Measurements from ENCODE around the gene ZNF467. TPM values are rescaled to one million over a fixed set of nuclear protein-coding genes. Genes with fewer than 3 reads are reported as not detected.

The ZNF467 gene
- total RNA-seq, 1 donor from 2014 or later = not detected

- TF ChIP-seq, protein P1, sequence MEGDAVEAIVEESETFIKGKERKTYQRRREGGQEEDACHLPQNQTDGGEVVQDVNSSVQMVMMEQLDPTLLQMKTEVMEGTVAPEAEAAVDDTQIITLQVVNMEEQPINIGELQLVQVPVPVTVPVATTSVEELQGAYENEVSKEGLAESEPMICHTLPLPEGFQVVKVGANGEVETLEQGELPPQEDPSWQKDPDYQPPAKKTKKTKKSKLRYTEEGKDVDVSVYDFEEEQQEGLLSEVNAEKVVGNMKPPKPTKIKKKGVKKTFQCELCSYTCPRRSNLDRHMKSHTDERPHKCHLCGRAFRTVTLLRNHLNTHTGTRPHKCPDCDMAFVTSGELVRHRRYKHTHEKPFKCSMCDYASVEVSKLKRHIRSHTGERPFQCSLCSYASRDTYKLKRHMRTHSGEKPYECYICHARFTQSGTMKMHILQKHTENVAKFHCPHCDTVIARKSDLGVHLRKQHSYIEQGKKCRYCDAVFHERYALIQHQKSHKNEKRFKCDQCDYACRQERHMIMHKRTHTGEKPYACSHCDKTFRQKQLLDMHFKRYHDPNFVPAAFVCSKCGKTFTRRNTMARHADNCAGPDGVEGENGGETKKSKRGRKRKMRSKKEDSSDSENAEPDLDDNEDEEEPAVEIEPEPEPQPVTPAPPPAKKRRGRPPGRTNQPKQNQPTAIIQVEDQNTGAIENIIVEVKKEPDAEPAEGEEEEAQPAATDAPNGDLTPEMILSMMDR (IDR thresholded peaks at IDR 0.05; ENCODE audit: insufficient read depth, low read length, poor library complexity, severe bottlenecking) = peak; percentile 67
- Histone ChIP-seq H3K4me3 (ENCODE audit: low read depth, low read length) (no peak overlapping the region), H3K36me3 (ENCODE audit: control insufficient read depth, insufficient read depth, low read length) (no peaks in the 10 kb centered on the region), H3K27me3 (ENCODE audit: control insufficient read depth, insufficient read depth, low read length) (peaks cover 3% of the 10 kb centered on the region)
- DNase-seq (ENCODE audit: low read depth) = no peak
Measured at GRCh38 chr7:149753375-149754233, 19.8 kb downstream of the ZNF467 start.

- no peak for DNase-seq (ENCODE audit: low read depth)
- TF ChIP-seq, protein P1 (IDR thresholded peaks at IDR 0.05; ENCODE audit: insufficient read depth, low read length, poor library complexity, severe bottlenecking) = no peak
- H3K27me3 ChIP-seq (ENCODE audit: control insufficient read depth, insufficient read depth, low read length) = peaks cover 3% of the 10 kb centered on the region
- no peaks in the 10 kb centered on the region for H3K36me3 ChIP-seq (ENCODE audit: control insufficient read depth, insufficient read depth, low read length)
- no peak overlapping the region for H3K4me3 ChIP-seq (ENCODE audit: low read depth, low read length)
Measured at GRCh38 chr7:149752646-149753045, 20.7 kb downstream of the ZNF467 start.

GRCh38 chr7:149751043-149751775 is 22.2 kb downstream of the ZNF467 start:
- Histone ChIP-seq H3K4me3 (ENCODE audit: low read depth, low read length) (no peak overlapping the region), H3K36me3 (ENCODE audit: control insufficient read depth, insufficient read depth, low read length) (no peaks in the 10 kb centered on the region), H3K27me3 (ENCODE audit: control insufficient read depth, insufficient read depth, low read length) (peaks cover 3% of the 10 kb centered on the region)
- TF ChIP-seq, protein P1 (IDR thresholded peaks at IDR 0.05; ENCODE audit: insufficient read depth, low read length, poor library complexity, severe bottlenecking) = no peak
- DNase-seq (ENCODE audit: low read depth) = no peak

- Histone ChIP-seq H3K36me3 (ENCODE audit: control insufficient read depth, insufficient read depth, low read length) (no peaks in the 10 kb centered on the region), H3K27me3 (ENCODE audit: control insufficient read depth, insufficient read depth, low read length) (no peaks in the 10 kb centered on the region), H3K4me3 (ENCODE audit: low read depth, low read length) (no peak overlapping the region)
- DNase-seq (ENCODE audit: low read depth) = no peak
- TF ChIP-seq, protein P1 (IDR thresholded peaks at IDR 0.05; ENCODE audit: insufficient read depth, low read length, poor library complexity, severe bottlenecking) = no peak
Measured at GRCh38 chr7:149750122-149750845, 23.1 kb downstream of the ZNF467 start.

DNA sequence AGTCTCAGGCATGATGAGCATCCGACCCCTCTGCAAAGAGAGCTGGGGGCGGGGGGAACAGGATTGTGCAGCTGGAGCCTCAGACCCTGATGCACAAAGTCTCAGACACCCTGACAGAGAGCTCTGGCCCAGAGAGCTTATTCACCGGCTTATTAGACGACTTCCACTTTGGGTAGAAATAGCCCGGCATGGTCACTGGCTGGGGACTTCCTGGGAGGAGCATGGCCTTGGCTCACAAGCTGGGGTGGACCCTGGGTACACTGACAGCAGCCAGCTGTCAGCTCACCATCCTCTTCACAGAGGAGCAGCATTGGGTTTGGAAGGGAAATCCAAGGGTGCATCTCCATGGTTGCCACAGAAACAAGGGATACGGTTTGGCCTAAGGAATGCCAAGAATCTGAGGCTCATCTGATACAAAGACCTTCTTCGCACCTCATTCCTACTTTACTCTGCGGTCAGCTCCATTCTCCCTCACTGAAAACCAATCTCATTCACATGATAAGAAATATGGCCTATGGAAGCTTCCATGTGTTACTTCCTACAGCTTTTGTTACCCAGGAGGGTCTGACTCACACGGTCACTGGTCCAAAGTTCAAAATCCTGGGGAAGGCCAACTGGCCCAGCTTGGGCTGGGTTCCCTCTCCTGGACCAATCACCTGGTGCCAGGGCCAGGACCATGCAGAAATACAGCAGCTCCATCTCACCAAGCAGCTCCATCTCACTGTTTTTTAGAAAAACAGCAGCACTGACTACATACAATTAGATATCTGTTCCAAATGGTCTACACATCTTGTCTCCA is 25.1 kb downstream of the ZNF467 start:
- DNase-seq (ENCODE audit: low read depth) = no peak

More for the DNA sequence above, 25.1 kb downstream of the ZNF467 start:
- TF ChIP-seq, protein P1 (IDR thresholded peaks at IDR 0.05; ENCODE audit: insufficient read depth, low read length, poor library complexity, severe bottlenecking) = no peak
- Histone ChIP-seq H3K27me3 (ENCODE audit: control insufficient read depth, insufficient read depth, low read length) (no peaks in the 10 kb centered on the region), H3K36me3 (ENCODE audit: control insufficient read depth, insufficient read depth, low read length) (no peaks in the 10 kb centered on the region), H3K4me3 (ENCODE audit: low read depth, low read length) (no peak overlapping the region)
